IMR-90 (cell line): ENCODE measurements around the gene MYO10. TPM values are rescaled to one million over a fixed set of nuclear protein-coding genes. Genes with fewer than 3 reads are reported as not detected.

ENCODE experiments used
- ATAC-seq: fragments of 200-7000 bp; cut with Tn5 transposase; 2 replicates; pipeline ENCODE4 v1.9.1; 2020; ENCODE audit warnings: low read depth, mild to moderate bottlenecking, moderate library complexity
- BruUV-seq: library from RNA; stranded (reverse); fragments of 400-500 nt; replicated peaks from 2 replicates; lab custom pipeline; 2021; lab: Mats Ljungman, UMichigan
- CTCF ChIA-PET: fragments of 300-600 bp; formaldehyde crosslinking; extraction: SDS; loops from one replicate; lab custom pipeline; 2021; ENCODE audit warnings: antibody characterized with exemption; lab: Yijun Ruan, JAX
- POLR2A ChIA-PET: fragments of 300-600 bp; sonication (Branson Sonifier 250); formaldehyde crosslinking; loops from one replicate; lab custom pipeline; 2022; ENCODE audit warnings: antibody characterized with exemption; ENCODE audit not compliant: unreplicated experiment; lab: Charles Lee
- DNase-seq: peaks from one replicate; pipeline ENCODE4 v3.0.0; 2013
- H2AFZ ChIP-seq: replicated peaks from 2 replicates; pipeline ENCODE3; 2013; ENCODE audit warnings: low read length, mild to moderate bottlenecking; ENCODE audit not compliant: poor library complexity
- H2AK5ac ChIP-seq: 2 replicates; pipeline ENCODE4 v1.6.1; 2013; ENCODE audit warnings: low read depth, low read length, inconsistent platforms
- H2AK9ac ChIP-seq: replicated peaks from 2 replicates; pipeline ENCODE3; 2013; ENCODE audit warnings: mild to moderate bottlenecking, low read depth, low read length, moderate library complexity; ENCODE audit not compliant: poor library complexity
- H2BK120ac ChIP-seq: 2 replicates; pipeline ENCODE4 v1.6.1; 2013; ENCODE audit warnings: low read depth, low read length, inconsistent platforms
- H2BK15ac ChIP-seq: 3 replicates; pipeline ENCODE4 v1.6.1; 2013; ENCODE audit warnings: low read depth, low read length, inconsistent platforms
- H2BK20ac ChIP-seq: 2 replicates; pipeline ENCODE4 v1.6.1; 2013; ENCODE audit warnings: low read depth, mild to moderate bottlenecking, inconsistent platforms, low read length, moderate library complexity
- H2BK5ac ChIP-seq: 2 replicates; pipeline ENCODE4 v1.6.1; 2013; ENCODE audit warnings: mild to moderate bottlenecking, low read depth, low read length, inconsistent platforms; ENCODE audit not compliant: poor library complexity, severe bottlenecking
- H3K14ac ChIP-seq: replicated peaks from 2 replicates; pipeline ENCODE4 v1.6.1; 2013; ENCODE audit warnings: low read depth, low read length, inconsistent platforms
- H3K18ac ChIP-seq: 2 replicates; pipeline ENCODE4 v1.6.1; 2013; ENCODE audit warnings: low read depth, low read length, control low read depth
- H3K23ac ChIP-seq: 2 replicates; pipeline ENCODE4 v1.6.1; 2013; ENCODE audit warnings: low read depth, low read length, inconsistent platforms
- H3K27ac ChIP-seq: 2 replicates; pipeline ENCODE4 v1.5.1; 2013; ENCODE audit warnings: mild to moderate bottlenecking, control low read depth, low read length; ENCODE audit not compliant: insufficient read depth
- H3K27me3 ChIP-seq: 2 replicates; pipeline ENCODE4 v1.6.1; 2013; ENCODE audit warnings: low read length; ENCODE audit not compliant: control insufficient read depth, insufficient read depth
- H3K36me3 ChIP-seq: 2 replicates; pipeline ENCODE4 v1.6.1; 2013; ENCODE audit warnings: low read length, mixed read lengths; ENCODE audit not compliant: control insufficient read depth, insufficient read depth
- H3K4ac ChIP-seq: 2 replicates; pipeline ENCODE4 v1.6.1; 2013; ENCODE audit warnings: low read depth, low read length, inconsistent platforms
- H3K4me1 ChIP-seq: 2 replicates; pipeline ENCODE4 v1.6.1; 2013; ENCODE audit warnings: low read length, mixed read lengths; ENCODE audit not compliant: control insufficient read depth, insufficient read depth
- H3K4me2 ChIP-seq: 2 replicates; pipeline ENCODE4 v1.6.1; 2013; ENCODE audit warnings: low read depth, mild to moderate bottlenecking, control low read depth, low read length, moderate library complexity
- H3K4me3 ChIP-seq: 2 replicates; pipeline ENCODE4 v1.5.1; 2013; ENCODE audit warnings: low read depth, mild to moderate bottlenecking, control low read depth, low read length, moderate library complexity; ENCODE audit not compliant: insufficient read depth
- H3K56ac ChIP-seq: 2 replicates; pipeline ENCODE4 v1.6.1; 2013; ENCODE audit warnings: low read length, inconsistent platforms; ENCODE audit not compliant: insufficient read depth; ENCODE audit errors: extremely low read depth
- H3K79me1 ChIP-seq, 2 experiments: 2 replicates each; pipeline ENCODE4 v1.6.1; 2013; ENCODE audit warnings: low read length in 2 of 2, inconsistent platforms in 1 of 2, low read depth in 1 of 2
- H3K9ac ChIP-seq: 2 replicates; pipeline ENCODE4 v1.6.1; 2013; ENCODE audit warnings: low read depth, low read length, control low read depth
- H3K9me1 ChIP-seq: 2 replicates; pipeline ENCODE4 v1.6.1; 2013; ENCODE audit warnings: low read length, inconsistent platforms; ENCODE audit not compliant: insufficient read depth
- H3K9me3 ChIP-seq: 2 replicates; pipeline ENCODE4 v1.6.1; 2013; ENCODE audit warnings: low read length; ENCODE audit not compliant: control insufficient read depth, insufficient read depth
- H4K20me1 ChIP-seq: 2 replicates; pipeline ENCODE4 v1.6.1; 2013; ENCODE audit warnings: low read length, inconsistent platforms; ENCODE audit not compliant: insufficient read depth
- H4K5ac ChIP-seq: 2 replicates; pipeline ENCODE4 v1.6.1; 2013; ENCODE audit warnings: mild to moderate bottlenecking, low read depth, low read length, control low read depth
- H4K8ac ChIP-seq, 2 experiments: 2 replicates each; pipeline ENCODE4 v1.6.1; 2013; ENCODE audit warnings: low read depth in 2 of 2, low read length in 2 of 2, control low read depth in 1 of 2, inconsistent platforms in 1 of 2
- H4K91ac ChIP-seq: 2 replicates; pipeline ENCODE4 v1.6.1; 2013; ENCODE audit warnings: low read depth, low read length, inconsistent platforms; ENCODE audit not compliant: insufficient read depth
- CTCF ChIP-seq: conservative IDR thresholded peaks from 2 replicates; pipeline ENCODE4 v1.5.1; 2012; ENCODE audit warnings: mild to moderate bottlenecking, low read depth, low read length, improper control_type of control experiment
- ELK1 ChIP-seq: fragments of 150-350 bp; IDR thresholded peaks from 2 replicates; pipeline ENCODE4 v1.6.1; 2016; ENCODE audit warnings: low read depth, mild to moderate bottlenecking, low read length, moderate library complexity, borderline replicate concordance
- MAFK ChIP-seq: IDR thresholded peaks from 2 replicates; pipeline ENCODE4 v1.6.1; 2012; ENCODE audit warnings: low read depth, low read length, improper control_type of control experiment
- POLR2A ChIP-seq: IDR thresholded peaks from 2 replicates; pipeline ENCODE4 v1.6.1; 2012; ENCODE audit warnings: mild to moderate bottlenecking, low read depth, low read length
- RAD21 ChIP-seq: IDR thresholded peaks from 2 replicates; pipeline ENCODE4 v1.6.1; 2012; ENCODE audit warnings: low read length, improper control_type of control experiment
- WGBS, 2 experiments: methylation state at CpG; one replicate each; pipeline versions ENCODE4 v1.1.5 to v1.1.7; 2013; ENCODE audit warnings: missing lambda C conversion rate in 2 of 2; ENCODE audit not compliant: insufficient read length in 1 of 2; ENCODE audit errors: extremely low coverage in 2 of 2; 5-methylcytosine and 5-hydroxymethylcytosine counted together
- dilution Hi-C: fragments of 300-500 bp; cut with HindIII; formaldehyde crosslinking; loops from one replicate; pipeline ENCODE4 v1.14.3; 2018; ENCODE audit warnings: low sequenced_read_pairs; ENCODE audit not compliant: unreplicated experiment
- in situ Hi-C: fragments of 300-500 bp; cut with MboI; formaldehyde crosslinking; loops from 3 replicates; pipeline ENCODE4 v1.14.3; 2019; ENCODE audit warnings: low sequenced_read_pairs, inconsistent platforms, mixed read lengths
- intact Hi-C: fragments of 100-400 bp; cut with micrococcal nuclease; formaldehyde crosslinking; loops from 2 replicates; pipeline ENCODE4 v1.10.0; 2022
- polyA plus RNA-seq, 3 experiments: library from polyadenylated mRNA; depleted of rRNA; stranded (reverse); fragments of >200 nt; gene quantifications; 2 replicates each; pipeline ENCODE4 v1.2.3, GENCODE V29; 2012; ENCODE audit warnings: low replicate concordance in 1 of 3
- total RNA-seq: library from RNA; depleted of rRNA; stranded (reverse); fragments of >200 nt; gene quantifications from 2 replicates; pipeline ENCODE4 v1.2.3, GENCODE V29; 2012

MYO10 gene
- total and polyA plus RNA-seq, 2 of the 4 experiments (the other 2 are of a cell fraction), result 39.9 to 115 TPM

- no peak overlapping the region for H4K5ac ChIP-seq
- 0 out of 2 replicates have a peak overlapping the region, but pooled peaks have one; percentile 38 for H3K4ac ChIP-seq
- no peak overlapping the region for H4K91ac ChIP-seq
- H3K14ac ChIP-seq, result 0 out of 2 replicates have a peak overlapping the region, but pooled peaks have one; percentile 6
- no peak overlapping the region for H3K4me3 ChIP-seq
- H2BK5ac ChIP-seq, result no peak overlapping the region
- H2AK9ac ChIP-seq, result no peak overlapping the region
- no peaks in the 10 kb centered on the region for H3K27me3 ChIP-seq
- dilution Hi-C loops (no loop called here), intact Hi-C loops (no loop called here), in situ Hi-C loops (no loop called here)
- ATAC-seq (no peak), DNase-seq (no peak)
- CTCF ChIA-PET, result interaction anchor here (0.6 to 1.0 kb wide), 4 partner anchors 19 to 294 kb away, joined by 3 to 5 read pairs (median 4); no protein-coding TSS in a partner anchor
- H3K9ac ChIP-seq, result no peak overlapping the region
- H3K9me3 ChIP-seq, result 0 out of 2 replicates have a peak, but pooled peaks cover 2% of the 10 kb centered on the region
- H3K56ac ChIP-seq, result no peak overlapping the region
- H2AK5ac ChIP-seq, result peak overlapping the region; percentile 64; the same call in 1 of the 2 replicates
- H3K18ac ChIP-seq, result no peak overlapping the region
- no peaks in the 10 kb centered on the region for H3K36me3 ChIP-seq
- BruUV-seq, result no TSS peak
- no peak overlapping the region; the same call in 1 of the 2 replicates for H3K23ac ChIP-seq
- H2BK120ac ChIP-seq, result no peak overlapping the region
- H3K4me1 ChIP-seq, result no peaks in the 10 kb centered on the region
- TF ChIP-seq ELK1 (no peak), POLR2A (no peak), MAFK (no peak), RAD21 (no peak), CTCF (no peak)
- POLR2A ChIA-PET, result no interaction called here
- 0 out of 3 replicates have a peak overlapping the region, but pooled peaks have one; percentile 43 for H2BK15ac ChIP-seq
- H3K27ac ChIP-seq, result no peak overlapping the region
- H3K9me1 ChIP-seq, result no peaks in the 10 kb centered on the region
- WGBS, 2 experiments, result 90% methylated on average over 7 of the region's 9 CpGs; no CpG with 5 or more reads in 1 of the 2 experiments
- peak overlapping the region; percentile 81 for H2AFZ ChIP-seq
- no peak overlapping the region for H3K4me2 ChIP-seq
- H4K8ac ChIP-seq, result no peak overlapping the region; a peak in 1 of 4 replicates
- H4K20me1 ChIP-seq, result no peaks in the 10 kb centered on the region
- H2BK20ac ChIP-seq, result peak overlapping the region; percentile 26; the same call in 1 of the 2 replicates
- no peaks in the 10 kb centered on the region for H3K79me1 ChIP-seq
Measured at GRCh38 chr5:16983022-16983639, 47.0 kb upstream of the MYO10 start.
